Esophagus squamous epithelium (tissue), 4 donors: ENCODE results near the gene SF3B2.

ENCODE experiments used
- CTCF ChIP-seq, 6 experiments: fragments of 450-650 bp in 4 of 6; fragments of 200-600 bp in 2 of 6; sonication (generic) in 2 of 6; IDR thresholded peaks; one replicate each; pipeline ENCODE4 v1.5.1; 2016 to 2019; ENCODE audit warnings: antibody characterized with exemption in 6 of 6, mild to moderate bottlenecking in 4 of 6, moderate library complexity in 4 of 6
- POLR2A ChIP-seq, 4 donors: fragments of 450-650 bp; IDR thresholded peaks; one replicate each; pipeline ENCODE4 v1.6.1; 2017; ENCODE audit warnings: antibody characterized with exemption in 4 of 4, mild to moderate bottlenecking in 4 of 4, moderate library complexity in 3 of 4

- TF ChIP-seq CTCF (IDR thresholded peaks at IDR 0.05) (no peak), POLR2A (IDR thresholded peaks at IDR 0.05) (no peak)
Observed at GRCh38 chr11:66016793-66017177, 35.4 kb upstream of the SF3B2 start.
